Muscle layer of colon (tissue), 2 donors: Measurements from ENCODE around the gene POLK.

Source experiments
- H3K27ac ChIP-seq: one replicate; pipeline ENCODE4 v1.7.0; 2013; ENCODE audit warnings: low read depth, mild to moderate bottlenecking, low read length, moderate library complexity
- H3K27me3 ChIP-seq, 2 donors: one replicate each; pipeline ENCODE4 v1.7.0; 2013; ENCODE audit warnings: low read length in 2 of 2, mild to moderate bottlenecking in 2 of 2; ENCODE audit not compliant: insufficient read depth in 2 of 2, control insufficient read depth in 1 of 2
- H3K36me3 ChIP-seq: one replicate; pipeline ENCODE4 v1.7.0; 2013; ENCODE audit warnings: mild to moderate bottlenecking, low read length; ENCODE audit not compliant: insufficient read depth
- H3K4me1 ChIP-seq: one replicate; pipeline ENCODE4 v1.7.0; 2013; ENCODE audit warnings: mild to moderate bottlenecking, low read length; ENCODE audit not compliant: insufficient read depth
- H3K4me3 ChIP-seq, 2 donors: one replicate each; pipeline ENCODE4 v1.7.0; 2013; ENCODE audit warnings: low read length in 2 of 2, low read depth in 1 of 2, mild to moderate bottlenecking in 1 of 2, moderate library complexity in 1 of 2
- H3K9ac ChIP-seq: one replicate; pipeline ENCODE4 v1.7.0; 2013; ENCODE audit warnings: low read length
- H3K9me3 ChIP-seq: one replicate; pipeline ENCODE4 v1.7.0; 2013; ENCODE audit warnings: mild to moderate bottlenecking, low read length
- donor health status: abdominal sarcoma.
- donor health status: Adenocarcinoma of cecum.

The POLK gene

DNA sequence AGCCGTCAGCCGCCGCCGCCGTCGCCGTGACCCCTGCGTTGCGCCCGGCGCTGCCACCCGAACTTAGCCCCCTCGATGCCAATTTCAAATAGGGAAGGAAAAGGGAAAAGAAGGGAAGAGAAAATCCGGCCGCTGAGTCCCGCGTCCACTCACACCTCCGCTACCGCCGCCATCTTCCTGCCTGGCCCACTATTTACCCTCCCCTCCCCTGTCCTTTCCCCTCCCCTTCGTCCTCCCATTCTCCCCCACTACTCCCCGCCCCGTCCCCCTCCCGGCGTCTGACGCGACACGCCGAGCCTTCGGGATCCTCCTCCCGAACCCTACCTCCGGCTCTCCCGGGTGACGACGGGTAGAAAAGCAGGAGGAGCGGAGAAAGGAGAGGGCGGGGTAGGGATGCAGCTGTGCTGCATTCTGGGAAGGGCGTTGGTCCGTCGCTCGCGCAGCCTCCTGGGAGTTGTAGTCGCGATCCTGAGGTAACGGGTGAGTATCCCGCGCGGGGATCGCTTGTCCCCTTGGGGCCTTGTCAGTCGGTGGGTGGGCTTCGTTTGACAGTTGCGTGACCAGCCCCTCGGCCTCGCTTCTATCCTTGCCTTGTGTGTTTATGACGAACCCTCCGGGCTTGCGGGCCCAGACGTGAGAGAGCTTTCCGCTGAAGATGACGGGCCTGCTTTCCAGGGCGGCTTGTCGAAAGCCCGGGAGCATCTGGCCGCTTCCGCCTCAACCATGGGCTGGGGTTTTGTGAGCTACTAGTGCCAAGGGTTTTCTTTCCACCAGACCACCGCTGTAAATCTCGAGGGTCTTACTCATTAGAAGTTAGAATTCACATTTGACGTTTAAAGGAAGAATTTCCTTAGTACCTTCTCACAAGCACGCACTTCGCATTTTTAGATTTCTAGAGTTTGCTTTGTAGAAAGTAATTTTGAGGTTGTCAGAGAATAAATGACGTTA is at the start of gene POLK, which contains the start of gene CERT1:
Gene POLK (plus strand): TSS at position 457 of the 948 bp plus-strand sequence.
Gene CERT1 (minus strand): TSS at position 195 of the 948 bp plus-strand sequence. CDS start 422 bp downstream, outside the sequence.
- Histone ChIP-seq H3K36me3 (no peaks in the 10 kb centered on the region), H3K27ac (peak within 1 kb of the TSS; percentile 74), H3K27me3 (no peaks in the 10 kb centered on the region), H3K4me1 (peaks cover 42% of the 10 kb centered on the region), H3K9ac (peak within 1 kb of the TSS; percentile 72), H3K4me3 (peak within 1 kb of the TSS; percentile 78 to 89), H3K9me3 (no peaks in the 10 kb centered on the region)

DNA sequence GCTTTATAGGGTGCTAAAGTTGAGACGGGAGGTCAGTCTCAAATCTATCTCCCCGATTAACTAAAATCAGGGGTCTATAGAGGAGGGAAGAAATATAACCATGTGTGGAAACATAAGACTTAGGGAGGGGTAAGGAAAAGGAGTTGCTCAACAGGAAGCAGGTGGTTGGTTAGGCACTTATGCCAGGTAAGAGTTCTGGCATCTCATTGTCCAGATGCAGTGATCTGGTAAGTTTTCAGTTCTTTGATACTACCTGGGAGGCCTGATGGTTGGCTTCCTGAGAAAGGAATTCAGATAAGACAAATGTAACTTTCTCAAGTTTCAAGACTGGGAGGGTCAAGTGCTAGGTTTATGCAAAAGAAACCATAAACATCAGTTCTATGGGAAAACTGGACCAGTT is 48.0 kb upstream of the POLK start:
- Histone ChIP-seq H3K36me3 (no peaks in the 10 kb centered on the region), H3K4me1 (no peaks in the 10 kb centered on the region), H3K27me3 (no peaks in the 10 kb centered on the region), H3K27ac (no peak overlapping the region), H3K9me3 (peaks cover 7% of the 10 kb centered on the region), H3K9ac (no peak overlapping the region), H3K4me3 (no peak overlapping the region)

DNA sequence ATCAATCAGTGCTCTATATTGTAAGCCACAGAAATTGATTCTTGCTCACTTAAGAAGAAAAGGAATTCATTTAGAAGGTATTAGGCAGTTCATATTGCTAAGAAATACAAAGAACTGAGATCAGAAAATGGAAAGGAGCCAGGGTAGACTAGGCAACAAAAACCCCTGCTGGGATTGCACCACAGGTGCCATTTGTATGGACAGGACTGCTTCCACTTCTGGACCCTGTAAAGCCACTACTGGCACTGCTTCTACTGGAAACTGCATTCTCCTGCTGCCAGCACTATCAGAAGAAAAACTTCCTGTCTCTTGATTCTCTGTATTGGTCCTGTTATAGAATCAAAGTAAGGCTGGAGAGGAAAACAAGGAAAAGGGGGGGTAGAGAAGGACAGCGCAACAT is 46.2 kb upstream of the POLK start:
- H3K9me3 ChIP-seq = peaks cover 16% of the 10 kb centered on the region
- H3K36me3 ChIP-seq = no peaks in the 10 kb centered on the region
- no peak overlapping the region for H3K4me3 ChIP-seq
- H3K27ac ChIP-seq = no peak overlapping the region
- H3K27me3 ChIP-seq = no peaks in the 10 kb centered on the region
- no peak overlapping the region for H3K9ac ChIP-seq
- H3K4me1 ChIP-seq = no peaks in the 10 kb centered on the region

DNA sequence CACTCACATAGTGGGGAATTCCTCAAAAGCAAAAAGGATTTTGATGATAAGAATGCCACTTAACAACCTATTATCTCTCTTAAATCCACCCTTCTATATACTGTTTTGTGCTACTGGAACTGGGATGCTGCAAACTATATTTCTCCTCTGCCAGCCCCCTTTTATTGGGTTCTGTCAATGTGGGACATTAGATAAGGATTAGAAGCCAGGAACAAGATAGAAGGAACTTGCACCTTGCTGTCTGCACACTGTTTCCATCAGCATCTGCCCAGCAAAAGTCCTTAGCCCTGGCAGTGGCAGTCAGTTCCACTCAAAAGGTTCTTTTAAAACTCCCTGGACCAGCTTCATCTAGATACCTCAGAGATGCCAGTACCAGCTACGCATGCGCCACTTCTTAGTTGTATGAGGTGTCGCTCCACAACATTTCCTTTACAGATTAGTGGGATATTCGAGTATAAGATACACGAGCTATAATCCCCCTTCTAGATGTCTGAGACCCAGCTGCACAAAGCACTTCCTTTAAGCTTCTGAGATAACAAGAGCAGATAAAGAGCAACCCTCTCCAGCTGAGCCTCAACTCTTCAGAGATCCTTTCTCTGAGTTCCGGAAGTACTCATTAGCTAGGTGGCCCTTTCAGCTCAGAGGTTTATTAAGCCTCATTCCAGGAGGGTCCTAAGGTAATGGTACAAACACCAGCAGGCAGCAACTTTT is 45.5 kb upstream of the POLK start:
- Histone ChIP-seq H3K36me3 (no peaks in the 10 kb centered on the region), H3K27ac (no peak overlapping the region), H3K9me3 (peaks cover 16% of the 10 kb centered on the region), H3K4me3 (no peak overlapping the region), H3K4me1 (no peaks in the 10 kb centered on the region), H3K9ac (no peak overlapping the region), H3K27me3 (no peaks in the 10 kb centered on the region)

DNA sequence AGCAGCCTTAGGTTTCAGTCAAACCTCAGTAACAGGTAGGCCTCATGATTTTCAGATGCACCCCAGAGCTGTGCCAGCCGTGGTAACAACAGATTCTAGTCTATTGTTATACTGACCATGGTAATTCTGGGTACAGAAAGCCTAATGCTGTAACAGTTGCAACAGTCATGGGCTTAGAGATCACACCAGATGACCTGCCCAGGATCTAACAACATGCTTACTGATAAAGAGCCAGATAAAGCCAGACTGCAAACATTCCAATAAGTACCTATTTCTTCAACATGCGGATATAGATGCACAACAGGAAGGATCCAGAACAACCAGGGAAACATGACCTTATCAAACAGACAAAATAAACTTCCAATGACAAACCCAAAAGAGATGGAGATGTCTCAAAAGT is 43.1 kb upstream of the POLK start:
- peaks cover 16% of the 10 kb centered on the region for H3K9me3 ChIP-seq
- H3K4me3 ChIP-seq = no peak overlapping the region
- no peaks in the 10 kb centered on the region for H3K4me1 ChIP-seq
- no peak overlapping the region for H3K9ac ChIP-seq
- H3K36me3 ChIP-seq = no peaks in the 10 kb centered on the region
- H3K27ac ChIP-seq = no peak overlapping the region
- H3K27me3 ChIP-seq = no peaks in the 10 kb centered on the region

DNA sequence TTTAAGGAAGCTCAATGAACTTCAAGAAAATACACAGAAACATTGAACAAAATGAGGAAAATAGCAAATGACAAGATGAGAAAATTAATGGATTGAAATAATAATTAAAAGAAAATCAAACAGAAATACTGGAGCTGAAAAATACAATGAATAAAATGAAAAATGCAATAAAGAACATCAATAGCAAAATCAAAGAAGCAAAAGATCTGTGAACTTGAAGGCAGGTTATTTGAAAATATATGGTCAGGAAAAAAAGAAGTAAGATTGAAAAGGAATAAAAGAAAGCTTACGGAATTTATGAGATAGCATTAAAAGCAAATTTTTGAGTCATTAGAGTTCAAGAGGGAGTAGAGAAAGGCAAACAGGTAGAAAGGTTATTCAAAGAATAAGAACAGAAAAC is 42.7 kb upstream of the POLK start:
- H3K36me3 ChIP-seq = no peaks in the 10 kb centered on the region
- no peaks in the 10 kb centered on the region for H3K27me3 ChIP-seq
- H3K4me3 ChIP-seq = no peak overlapping the region
- peaks cover 16% of the 10 kb centered on the region for H3K9me3 ChIP-seq
- no peak overlapping the region for H3K9ac ChIP-seq
- no peak overlapping the region for H3K27ac ChIP-seq
- H3K4me1 ChIP-seq = no peaks in the 10 kb centered on the region

DNA sequence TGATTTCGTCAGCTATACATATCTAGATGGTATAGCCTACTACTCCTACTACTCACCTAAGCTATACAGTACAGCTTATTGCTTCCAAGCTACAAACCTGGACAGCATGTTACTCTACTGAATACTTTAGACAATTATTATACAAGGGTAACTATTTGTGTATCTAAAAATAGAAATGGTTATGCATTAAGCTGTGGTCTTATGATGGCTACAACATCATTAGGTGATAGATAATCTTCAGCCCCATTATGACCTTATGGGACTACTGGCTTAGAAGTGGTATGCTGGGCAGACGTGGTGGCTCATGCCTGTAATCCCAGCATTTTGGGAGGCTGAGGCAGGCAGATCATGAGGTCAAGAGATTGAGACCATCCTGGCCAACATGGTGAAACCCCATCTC is 40.5 kb upstream of the POLK start:
- no peak overlapping the region for H3K27ac ChIP-seq
- H3K4me1 ChIP-seq = no peaks in the 10 kb centered on the region
- H3K9ac ChIP-seq = no peak overlapping the region
- H3K36me3 ChIP-seq = no peaks in the 10 kb centered on the region
- peaks cover 16% of the 10 kb centered on the region for H3K9me3 ChIP-seq
- no peak overlapping the region for H3K4me3 ChIP-seq
- H3K27me3 ChIP-seq = no peaks in the 10 kb centered on the region

DNA sequence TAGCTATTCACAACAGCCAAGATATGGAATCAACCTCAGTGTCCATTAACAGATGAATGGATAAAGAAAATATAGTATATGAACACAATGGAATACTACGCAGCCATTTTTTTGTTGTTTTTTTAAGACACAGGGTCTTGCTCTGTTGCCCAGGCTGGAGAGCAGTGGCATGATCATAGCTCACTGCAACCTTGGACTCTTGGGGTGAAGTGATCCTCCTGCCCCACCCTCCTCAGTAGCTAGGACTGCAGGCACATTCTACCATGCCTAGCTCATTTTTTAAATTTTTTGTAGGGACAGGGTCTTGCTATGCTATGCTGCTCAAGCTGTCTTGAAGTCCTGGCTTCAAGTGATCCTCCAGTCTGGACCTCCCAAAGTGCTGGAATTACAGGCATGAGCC is 38.7 kb upstream of the POLK start:
- Histone ChIP-seq H3K36me3 (no peaks in the 10 kb centered on the region), H3K4me3 (no peak overlapping the region), H3K27ac (no peak overlapping the region), H3K4me1 (no peaks in the 10 kb centered on the region), H3K27me3 (no peaks in the 10 kb centered on the region), H3K9me3 (peaks cover 16% of the 10 kb centered on the region), H3K9ac (no peak overlapping the region)

DNA sequence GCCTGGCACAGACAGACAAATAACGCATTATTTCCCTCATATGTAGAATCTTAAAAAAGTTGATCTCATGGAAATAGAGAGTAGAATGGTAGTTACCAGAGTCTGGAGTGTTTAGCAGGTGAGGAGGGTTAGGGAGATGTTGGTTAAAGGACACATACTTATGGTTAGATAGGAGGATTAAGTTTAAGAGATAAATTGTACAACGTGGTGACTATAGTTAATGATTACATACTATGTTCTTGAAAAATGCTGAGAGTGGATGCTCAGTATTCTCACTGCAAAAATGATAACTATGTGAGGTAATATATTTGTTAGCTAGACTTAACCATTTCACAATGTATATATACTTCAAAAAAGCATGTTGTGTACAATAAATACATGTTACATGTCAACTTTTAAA is 38.2 kb upstream of the POLK start:
- Histone ChIP-seq H3K9ac (no peak overlapping the region), H3K27me3 (no peaks in the 10 kb centered on the region), H3K9me3 (peaks cover 12% of the 10 kb centered on the region), H3K36me3 (no peaks in the 10 kb centered on the region), H3K4me3 (no peak overlapping the region), H3K4me1 (no peaks in the 10 kb centered on the region), H3K27ac (no peak overlapping the region)

DNA sequence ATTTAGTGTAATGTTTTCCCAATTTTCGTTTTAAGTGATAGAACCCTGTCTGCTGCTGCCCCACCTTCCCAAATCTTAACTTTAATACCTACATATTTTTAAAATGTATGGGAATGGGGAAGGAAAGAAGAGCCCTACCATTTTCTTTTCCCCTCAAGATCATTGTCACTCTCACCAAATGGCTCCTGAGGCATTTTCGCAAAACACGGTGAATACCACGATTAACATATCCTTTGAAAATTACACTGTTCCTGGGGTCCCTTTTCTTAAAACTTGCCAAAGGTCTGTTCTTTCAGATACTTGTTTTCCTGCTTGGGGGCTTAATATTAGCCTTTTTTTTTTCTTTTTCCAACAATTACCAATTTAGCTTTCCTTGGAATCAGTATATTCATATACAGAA is 36.3 kb upstream of the POLK start:
- Histone ChIP-seq H3K9ac (no peak overlapping the region), H3K27me3 (no peaks in the 10 kb centered on the region), H3K27ac (no peak overlapping the region), H3K9me3 (no peaks in the 10 kb centered on the region), H3K36me3 (no peaks in the 10 kb centered on the region), H3K4me3 (no peak overlapping the region), H3K4me1 (no peaks in the 10 kb centered on the region)

DNA sequence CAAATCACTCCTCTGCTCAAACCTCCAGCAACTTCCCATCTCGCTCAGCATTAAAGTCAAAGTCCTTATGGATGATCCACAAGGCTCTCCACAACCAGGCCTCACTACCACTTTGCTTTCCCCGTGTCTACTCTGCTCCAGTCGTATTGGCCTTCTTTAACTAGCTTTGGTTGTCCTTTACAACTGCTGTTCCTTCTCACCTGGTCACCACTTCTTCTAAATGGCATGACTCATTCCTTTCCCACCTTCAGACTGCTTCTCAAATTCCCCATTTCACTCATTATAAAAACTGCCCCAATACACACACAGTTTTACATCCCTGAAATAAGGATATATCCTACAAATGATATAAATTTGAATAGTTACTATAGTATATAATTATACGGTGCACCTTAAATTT is 30.7 kb upstream of the POLK start:
- Histone ChIP-seq H3K4me1 (no peaks in the 10 kb centered on the region), H3K36me3 (no peaks in the 10 kb centered on the region), H3K9me3 (no peaks in the 10 kb centered on the region), H3K9ac (no peak overlapping the region), H3K27ac (no peak overlapping the region), H3K4me3 (no peak overlapping the region), H3K27me3 (no peaks in the 10 kb centered on the region)
